GM21515 (cell line): Measurements from ENCODE around the gene FN3KRP.

Experiments used
- ATAC-seq: cut with Tn5 transposase; IDR thresholded peaks from one replicate; pipeline ENCODE4 v1.9.1; 2021; ENCODE audit not compliant: unreplicated experiment

FN3KRP gene, protein sequence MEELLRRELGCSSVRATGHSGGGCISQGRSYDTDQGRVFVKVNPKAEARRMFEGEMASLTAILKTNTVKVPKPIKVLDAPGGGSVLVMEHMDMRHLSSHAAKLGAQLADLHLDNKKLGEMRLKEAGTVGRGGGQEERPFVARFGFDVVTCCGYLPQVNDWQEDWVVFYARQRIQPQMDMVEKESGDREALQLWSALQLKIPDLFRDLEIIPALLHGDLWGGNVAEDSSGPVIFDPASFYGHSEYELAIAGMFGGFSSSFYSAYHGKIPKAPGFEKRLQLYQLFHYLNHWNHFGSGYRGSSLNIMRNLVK

DNA sequence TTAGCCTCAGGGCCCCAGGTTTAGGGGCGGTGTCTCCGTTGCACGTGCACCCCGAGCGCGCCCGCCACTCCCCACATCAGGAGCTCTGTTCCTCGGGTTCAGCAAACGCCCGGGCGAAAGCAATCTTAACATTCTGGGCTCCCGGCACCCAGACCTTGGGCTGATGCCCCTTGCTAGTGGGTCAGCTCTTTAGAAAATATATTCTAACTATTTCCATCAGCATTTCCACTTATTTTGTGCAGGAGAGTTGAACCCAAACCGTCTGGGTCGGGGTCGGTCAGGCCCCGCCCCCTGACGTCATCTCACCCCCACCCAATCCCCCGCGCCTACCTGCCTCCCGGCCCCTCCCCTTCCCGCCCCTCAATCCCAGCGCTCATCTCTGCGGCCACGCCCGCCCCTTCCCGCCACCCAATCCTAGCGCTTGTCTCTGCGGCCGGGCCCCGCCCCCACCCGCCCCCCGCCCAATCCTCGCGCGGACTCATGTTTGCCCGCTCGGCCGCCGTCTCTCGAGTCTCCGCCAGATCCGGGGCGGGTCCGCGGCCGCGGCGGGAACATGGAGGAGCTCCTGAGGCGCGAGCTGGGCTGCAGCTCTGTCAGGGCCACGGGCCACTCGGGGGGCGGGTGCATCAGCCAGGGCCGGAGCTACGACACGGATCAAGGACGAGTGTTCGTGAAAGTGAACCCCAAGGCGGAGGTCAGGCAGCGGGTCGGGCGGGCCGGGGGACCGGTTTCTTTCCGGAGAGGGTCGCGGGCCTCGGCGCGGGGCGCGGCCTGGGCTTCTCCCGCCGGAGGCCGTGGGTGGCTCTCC lies at the start of gene FN3KRP:
Gene FN3KRP, plus strand, starts transcription at position 504 of the 808 bp plus-strand sequence. Its CDS starts 50 bp downstream, at position 554.
- peak; percentile 59 for ATAC-seq

DNA sequence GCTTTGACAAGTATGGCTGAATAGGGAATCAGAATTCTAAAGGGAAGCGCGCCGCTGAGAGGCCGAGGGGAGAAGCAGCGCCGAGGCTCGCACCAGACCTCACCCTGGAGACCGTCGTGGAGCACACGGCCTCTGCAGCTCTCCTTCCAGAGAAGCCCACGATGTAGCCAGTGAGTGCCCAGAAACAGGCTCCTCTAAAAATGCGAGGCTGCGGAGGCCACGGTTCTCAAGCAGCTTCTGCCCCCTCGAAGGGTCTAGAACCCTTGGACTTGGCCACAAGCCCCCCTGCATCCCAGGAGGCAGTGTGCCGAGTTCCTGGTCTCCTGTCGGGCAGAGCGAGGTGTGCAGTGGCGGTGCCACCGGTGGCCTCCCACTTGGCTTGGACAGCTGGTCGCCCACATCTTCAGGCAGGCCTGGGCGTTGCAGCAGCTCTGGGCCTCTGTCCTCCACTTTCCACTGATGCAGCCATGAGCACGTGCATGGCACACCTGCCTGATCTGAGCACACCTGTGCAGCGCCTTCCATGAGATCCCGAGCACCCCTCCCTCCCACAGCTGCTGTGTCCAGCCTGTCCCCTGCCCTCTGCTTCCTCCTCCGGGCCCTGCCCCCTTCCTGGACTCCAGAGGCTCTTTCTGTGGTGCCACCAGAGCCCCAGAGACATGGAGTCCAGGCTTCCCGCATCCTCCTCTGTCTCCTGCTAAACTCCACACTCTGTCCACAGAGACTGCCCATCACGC lies 49.4 kb upstream of the FN3KRP start:
- no peak for ATAC-seq

DNA sequence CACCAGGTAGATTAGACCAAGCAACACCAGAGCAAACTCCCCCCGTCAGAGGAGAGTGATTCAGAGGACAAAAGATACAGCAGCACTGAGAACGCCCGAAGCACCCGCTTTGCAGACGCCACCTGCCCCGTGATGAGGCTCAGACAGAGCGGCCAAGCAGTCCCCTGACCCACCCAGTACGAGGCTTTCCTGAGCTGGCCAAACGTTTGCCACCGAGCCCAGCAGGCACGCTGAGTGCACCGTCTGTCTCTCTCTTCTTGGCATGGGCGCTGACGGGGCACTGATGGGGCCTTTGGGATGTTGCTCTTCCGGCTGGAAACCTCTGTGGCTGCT lies 48.9 kb upstream of the FN3KRP start:
- no peak for ATAC-seq

- ATAC-seq, result no peak
These were observed 48.4 kb upstream of the FN3KRP start for GRCh38 chr17:82668024-82668630.

- no peak for ATAC-seq
These were observed 47.8 kb upstream of the FN3KRP start for GRCh38 chr17:82668631-82669099.

GRCh38 chr17:82670661-82671450 lies 45.6 kb upstream of the FN3KRP start:
- ATAC-seq, result no peak

DNA sequence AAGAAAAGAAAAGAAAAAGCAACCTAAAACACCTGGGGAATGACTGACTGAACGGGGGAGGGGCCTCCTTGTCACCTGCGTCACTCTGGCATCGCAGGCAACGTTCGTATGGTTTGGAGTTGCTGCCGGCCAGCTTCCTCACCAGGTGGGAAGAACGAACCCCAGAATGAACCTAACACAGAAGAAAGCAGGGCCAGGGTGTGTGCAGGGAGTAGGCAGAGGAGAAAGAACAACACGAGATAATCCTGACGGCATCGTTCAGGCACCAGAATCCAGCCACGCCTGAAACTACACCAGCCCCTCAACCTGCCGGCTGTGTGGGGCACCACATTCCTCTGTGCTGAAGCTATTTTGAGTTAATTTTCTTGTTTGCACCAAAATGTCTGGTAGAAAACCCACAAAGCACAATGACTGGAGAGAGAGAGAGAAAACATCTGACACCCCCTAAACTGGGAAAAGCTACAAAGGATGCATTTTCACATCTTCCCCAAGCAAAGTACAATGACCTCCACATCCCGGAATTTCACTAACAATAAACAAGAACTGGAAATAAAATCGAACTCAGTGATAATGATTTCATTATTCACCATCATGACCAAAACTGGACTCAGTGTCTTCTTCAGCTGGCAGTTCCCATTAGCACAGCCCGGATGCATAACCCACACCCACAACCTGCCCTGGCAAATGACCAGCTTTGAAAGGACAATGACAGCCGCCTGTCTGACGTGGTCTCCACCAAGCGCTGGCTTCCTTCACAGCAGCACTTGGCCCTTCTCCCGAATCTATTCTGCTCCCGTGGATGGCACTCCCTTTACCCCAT lies 41.6 kb upstream of the FN3KRP start:
- no peak for ATAC-seq

GRCh38 chr17:82675476-82676245 lies 40.8 kb upstream of the FN3KRP start:
- no peak for ATAC-seq

DNA sequence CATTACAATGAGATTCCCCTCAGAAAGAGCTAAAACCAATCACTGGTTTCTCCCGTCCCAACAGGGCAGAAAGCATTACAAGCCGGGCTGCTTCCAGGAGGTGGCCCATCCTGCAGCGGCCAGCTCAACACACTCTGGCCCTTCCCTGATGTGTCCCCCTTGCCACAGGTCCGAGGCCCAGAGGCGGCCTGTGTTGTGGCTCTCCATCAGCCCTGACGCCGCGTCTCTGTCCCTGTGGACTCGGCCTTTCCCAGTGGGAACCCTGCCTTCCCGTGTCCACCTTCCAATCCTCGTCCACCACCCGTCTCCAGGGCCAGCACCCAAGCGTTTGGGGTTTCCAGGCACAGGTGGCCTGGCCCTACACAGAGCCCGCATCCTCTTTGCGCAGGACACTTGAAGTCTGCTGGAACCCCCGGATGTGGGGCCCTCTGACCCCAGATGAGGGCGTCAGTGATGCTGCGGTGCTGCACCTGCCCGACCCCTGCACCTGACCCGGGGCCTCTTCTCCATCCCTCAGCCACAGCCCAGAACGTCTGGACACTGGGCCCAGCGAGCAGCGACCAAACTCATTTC lies 39.1 kb upstream of the FN3KRP start:
- no peak for ATAC-seq

DNA sequence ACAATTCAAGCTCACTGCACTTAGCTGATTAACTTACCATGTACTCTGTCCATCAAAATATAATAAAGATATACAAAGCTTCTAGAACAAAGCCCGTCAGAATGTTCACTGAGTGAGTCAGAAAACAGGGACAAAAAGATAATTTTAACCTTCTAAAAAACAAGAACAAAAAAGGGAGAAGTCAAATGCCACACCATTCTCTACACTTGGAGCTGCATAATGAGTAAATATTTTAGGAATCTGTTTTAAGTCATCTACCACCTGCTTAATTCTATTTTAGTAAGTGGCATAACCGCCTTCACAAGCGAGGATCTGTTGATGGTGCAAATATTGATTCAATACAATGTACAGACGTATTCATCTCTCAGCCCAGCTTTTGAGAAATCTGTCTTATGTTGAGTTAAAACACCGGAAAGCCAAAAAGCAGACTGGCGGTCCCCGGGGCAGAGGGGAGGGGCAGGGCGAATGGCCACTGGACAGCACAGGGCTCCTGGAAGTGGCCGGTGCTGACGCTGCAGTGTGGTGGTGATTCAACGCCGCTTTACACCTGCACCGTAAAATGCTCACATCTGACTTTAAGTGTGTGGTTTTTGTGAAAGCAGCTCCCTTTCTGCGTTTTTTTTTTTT lies 38.1 kb upstream of the FN3KRP start:
- no peak for ATAC-seq

DNA sequence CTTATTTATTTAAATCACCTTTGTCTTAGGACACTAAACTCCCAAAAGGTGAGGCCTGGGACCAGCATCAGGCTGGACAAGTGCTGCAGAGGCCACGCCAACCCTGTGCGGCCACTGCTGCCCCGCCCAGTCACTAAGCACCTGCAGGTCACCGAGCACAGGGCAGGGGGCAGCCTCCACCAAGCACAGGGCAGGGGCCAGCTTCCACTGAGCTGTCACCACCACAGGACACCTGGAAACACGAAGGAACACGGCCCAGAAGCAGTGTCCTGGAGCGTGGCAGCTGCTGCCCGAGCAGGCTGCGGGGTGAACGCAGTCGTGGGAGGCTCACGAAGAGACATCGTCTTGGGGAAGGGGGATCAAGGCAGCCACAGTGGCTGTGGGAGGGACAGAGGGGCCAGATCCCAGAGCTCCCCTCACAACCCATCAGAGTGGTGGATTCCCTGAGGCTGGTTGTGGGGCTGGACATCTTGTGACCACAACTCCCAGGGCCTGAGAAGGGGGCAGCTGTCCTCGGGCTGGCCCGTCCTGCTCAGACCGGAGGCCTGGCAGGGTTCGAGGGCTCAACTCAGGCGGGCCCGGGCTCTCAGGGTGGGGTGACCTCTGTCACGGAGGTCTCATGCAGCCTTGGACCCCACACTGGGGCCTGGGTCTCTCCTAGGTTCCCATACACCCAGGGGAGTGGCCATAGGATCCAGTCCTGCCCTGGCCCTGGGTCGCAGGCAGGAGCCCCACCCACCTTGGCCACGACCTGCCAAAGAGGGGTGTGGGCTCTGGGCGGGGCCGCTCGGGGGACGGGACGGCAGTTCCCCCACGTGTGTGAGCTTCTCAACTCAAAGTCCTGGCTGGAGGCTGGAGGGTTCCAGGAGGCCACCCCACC lies 36.7 kb upstream of the FN3KRP start:
- no peak for ATAC-seq

DNA sequence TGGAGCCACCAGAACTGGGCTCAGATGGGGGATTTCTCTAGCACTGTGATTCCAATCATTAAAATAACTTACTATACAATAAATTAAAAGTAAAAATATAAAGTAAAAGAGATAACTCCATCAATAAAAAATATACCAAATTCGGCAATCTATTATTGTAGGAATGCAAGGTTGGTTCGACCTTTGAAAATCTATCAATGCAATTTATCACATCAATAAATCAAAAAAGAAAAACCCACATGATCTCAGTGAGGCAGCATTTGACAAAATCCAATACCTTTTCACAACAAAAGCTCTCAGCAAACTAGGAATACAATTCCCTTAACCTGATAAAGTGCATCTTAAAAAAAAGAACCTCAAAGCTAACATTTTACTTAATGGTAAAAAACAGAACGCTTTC lies 35.0 kb upstream of the FN3KRP start:
- ATAC-seq, result no peak

- no peak for ATAC-seq
These were observed 33.0 kb upstream of the FN3KRP start for GRCh38 chr17:82683534-82683933.

DNA sequence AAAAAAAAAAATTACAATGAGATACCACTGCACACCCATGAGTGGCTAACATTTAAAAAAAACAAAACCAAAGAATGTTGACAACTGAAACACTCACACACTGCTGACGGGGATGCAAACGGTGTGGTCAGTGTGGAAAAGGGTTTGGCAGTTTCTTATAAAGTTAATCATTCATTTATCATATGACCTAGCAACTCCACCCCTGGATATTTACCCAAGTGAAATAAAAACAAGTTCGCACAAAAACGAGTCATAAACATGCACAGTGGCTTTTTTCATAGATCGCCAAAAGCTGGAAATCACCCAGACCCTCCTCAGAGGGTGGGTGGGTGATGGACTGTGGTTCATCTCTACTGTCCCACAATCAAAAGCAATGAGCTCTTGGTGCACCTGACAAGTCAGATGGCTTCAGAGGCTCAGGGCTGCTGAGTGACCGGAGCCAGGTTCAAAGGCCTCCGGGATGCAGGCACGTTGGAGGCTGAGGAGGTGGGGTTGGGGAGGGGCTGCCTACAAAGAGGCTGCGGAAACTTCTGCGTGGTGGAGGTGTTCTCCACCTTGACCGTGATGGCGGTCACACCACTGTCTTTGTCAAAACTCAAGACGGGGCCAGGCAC lies 32.2 kb upstream of the FN3KRP start:
- ATAC-seq, result no peak

DNA sequence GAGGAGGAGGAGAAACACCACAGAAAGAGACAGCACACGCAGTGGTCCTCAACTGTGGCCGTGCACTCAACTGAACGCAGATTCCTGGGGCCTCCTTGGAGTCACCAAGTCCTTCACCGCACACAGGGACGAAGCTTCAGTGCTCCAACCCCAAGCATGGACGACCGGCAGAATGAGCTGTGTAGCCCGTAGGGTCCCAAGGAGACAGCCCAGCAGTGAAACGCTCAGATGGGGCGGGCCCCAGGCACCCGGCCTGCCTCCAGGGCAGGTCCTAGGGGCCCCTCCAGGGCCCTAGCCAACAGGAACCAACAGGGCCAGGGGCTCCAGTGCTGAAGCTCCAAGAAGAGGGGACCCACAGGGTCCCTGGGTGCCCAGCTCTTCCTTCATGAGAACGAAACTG lies 31.2 kb upstream of the FN3KRP start:
- no peak for ATAC-seq
